Breast epithelium (tissue), 3 donors: Measurements from ENCODE around the gene ARID1B.

ENCODE experiments used
- CTCF ChIP-seq, 3 donors: fragments of 450-650 bp; IDR thresholded peaks; one replicate each; pipeline ENCODE4 v1.5.1; 2016 to 2017; ENCODE audit warnings: antibody characterized with exemption in 3 of 3, mild to moderate bottlenecking in 3 of 3, moderate library complexity in 3 of 3
- POLR2A ChIP-seq: fragments of 450-650 bp; IDR thresholded peaks from one replicate; pipeline ENCODE4 v1.6.1; 2016; ENCODE audit warnings: antibody characterized with exemption, mild to moderate bottlenecking, moderate library complexity
- POLR2AphosphoS5 ChIP-seq, 3 donors: sonication (generic); formaldehyde crosslinking; IDR thresholded peaks; one replicate each; pipeline ENCODE4 v1.6.1; 2017; ENCODE audit warnings: antibody characterized with exemption in 3 of 3

- TF ChIP-seq POLR2A, result no peak
- TF ChIP-seq CTCF (IDR thresholded peaks at IDR 0.05), result no peak
- no peak for TF ChIP-seq POLR2AphosphoS5 (IDR thresholded peaks at IDR 0.05)
Measured at GRCh38 chr6:157200117-157200516, 422.9 kb downstream of the ARID1B start.
